Stimulated activated CD8-positive, alpha-beta memory T cell treated with anti-CD3 and anti-CD28 coated beads, Interleukin-15, amount 100 ng/mL, for 24 hours (primary cell): ENCODE data around the gene TMEM88.
"Not testable (repeated sequence)": the region's sequence is repeated elsewhere in the genome, so short reads cannot be mapped to it uniquely, and the experiment has no call there.

Experiments
- DNase-seq: peaks from one replicate; pipeline ENCODE4 v3.0.0-alpha.2; 2020; ENCODE audit warnings: low read depth

TMEM88 gene, protein sequence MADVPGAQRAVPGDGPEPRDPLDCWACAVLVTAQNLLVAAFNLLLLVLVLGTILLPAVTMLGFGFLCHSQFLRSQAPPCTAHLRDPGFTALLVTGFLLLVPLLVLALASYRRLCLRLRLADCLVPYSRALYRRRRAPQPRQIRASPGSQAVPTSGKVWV

DNA sequence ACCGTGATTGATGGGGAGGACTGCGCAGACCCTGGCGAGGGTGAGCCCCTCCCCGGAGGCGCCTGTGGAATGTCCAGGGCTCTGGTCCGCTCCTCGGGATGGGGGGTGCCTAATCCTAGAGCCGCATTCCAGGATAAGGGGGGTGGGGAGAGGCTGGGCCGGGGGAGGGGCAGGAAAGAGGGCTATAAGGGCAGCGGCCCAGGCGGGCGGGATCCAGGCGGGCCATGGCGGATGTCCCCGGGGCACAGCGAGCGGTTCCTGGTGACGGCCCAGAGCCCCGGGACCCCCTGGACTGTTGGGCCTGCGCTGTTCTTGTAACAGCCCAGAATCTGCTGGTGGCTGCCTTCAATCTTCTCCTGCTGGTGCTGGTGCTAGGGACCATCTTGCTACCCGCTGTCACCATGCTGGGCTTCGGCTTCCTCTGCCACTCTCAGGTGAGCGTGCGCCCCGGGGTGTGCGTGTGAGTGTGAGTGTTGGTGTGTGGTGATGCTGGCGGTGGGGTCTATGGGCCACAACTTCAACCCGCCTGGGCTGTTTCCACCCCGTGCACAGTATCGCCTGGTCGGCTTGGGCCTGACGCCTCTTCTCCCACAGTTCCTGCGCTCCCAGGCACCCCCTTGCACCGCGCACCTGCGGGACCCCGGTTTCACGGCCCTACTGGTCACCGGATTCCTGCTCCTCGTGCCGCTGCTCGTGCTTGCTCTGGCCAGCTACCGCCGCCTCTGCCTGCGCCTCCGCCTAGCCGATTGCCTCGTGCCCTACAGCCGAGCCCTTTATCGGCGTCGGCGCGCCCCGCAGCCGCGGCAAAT lies at the start of gene TMEM88:
Gene TMEM88, plus strand, starts transcription at position 216 of the 809 bp plus-strand sequence. Its CDS starts 9 bp downstream, at position 225.
- no peak for DNase-seq

DNA sequence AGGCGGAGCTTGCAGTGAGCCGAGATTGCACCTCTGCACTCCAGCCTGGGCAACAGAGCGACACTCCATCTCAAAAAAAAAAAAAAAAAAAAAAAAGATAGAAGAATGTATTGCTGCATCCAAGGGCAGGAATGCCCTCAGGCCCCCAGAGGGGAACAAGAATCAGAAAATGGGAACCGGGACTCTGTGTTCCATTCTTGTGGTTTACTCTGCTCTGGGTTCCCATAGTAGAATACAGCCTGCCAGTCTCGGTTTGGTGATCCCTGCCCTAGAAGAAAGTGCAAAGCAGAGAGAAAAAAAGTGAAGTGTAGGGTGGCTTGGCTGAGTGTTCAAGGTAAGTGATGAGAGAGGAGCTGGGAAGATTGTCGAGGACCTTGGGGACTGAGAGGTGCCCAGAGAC lies 48.3 kb upstream of the TMEM88 start:
- no peak for DNase-seq

DNA sequence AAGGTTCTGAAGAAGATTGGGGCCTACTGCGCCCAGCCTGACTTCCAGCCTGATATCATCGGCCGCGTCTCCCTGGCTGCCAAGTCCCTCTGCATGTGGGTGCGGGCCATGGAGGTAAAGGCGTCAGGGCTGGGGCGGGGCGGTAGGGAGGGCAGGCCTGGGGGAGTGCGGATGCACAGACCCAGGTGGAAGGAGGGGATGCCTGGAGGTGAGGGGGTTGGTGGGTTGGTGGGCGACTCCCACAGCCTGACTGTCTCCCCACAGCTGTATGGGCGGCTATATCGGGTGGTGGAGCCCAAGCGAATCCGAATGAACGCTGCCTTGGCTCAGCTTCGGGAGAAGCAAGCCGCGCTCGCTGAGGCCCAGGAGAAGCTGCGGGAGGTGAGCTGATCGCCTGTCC lies 47.7 kb upstream of the TMEM88 start:
- DNase-seq: no peak

DNA sequence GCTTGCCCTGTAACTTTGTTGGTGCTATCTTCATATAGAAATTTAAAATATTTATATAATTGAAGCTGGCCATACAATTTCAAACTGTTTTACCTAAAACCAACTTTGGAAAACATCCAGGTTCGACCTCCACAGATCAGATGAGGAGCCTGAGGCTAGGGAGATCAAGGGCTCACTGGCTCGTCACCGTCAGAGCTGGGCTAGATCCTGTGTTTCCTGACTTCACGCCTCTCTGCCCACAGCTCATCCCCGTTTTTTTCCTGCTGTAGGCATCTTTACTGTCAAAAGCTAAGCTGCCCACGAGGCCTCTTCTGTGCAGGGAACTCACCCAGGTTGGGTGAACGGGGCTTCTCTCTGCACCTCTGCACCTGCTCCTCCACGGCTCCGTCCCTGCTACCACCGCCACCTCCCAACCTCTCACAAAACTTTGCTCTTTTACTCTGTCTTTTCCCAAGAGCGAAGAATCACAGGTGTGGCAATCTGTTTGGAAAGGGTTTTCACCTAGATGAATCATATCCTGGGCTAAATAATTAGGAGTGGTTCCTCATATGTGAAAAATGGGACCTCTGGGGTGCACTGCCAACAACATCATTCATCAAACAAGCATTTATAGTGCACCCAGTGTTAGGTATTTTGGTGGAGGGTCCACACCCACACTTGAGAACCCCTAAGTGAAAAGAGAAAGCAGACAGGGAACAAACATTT lies 45.6 kb upstream of the TMEM88 start:
- DNase-seq: no peak

DNA sequence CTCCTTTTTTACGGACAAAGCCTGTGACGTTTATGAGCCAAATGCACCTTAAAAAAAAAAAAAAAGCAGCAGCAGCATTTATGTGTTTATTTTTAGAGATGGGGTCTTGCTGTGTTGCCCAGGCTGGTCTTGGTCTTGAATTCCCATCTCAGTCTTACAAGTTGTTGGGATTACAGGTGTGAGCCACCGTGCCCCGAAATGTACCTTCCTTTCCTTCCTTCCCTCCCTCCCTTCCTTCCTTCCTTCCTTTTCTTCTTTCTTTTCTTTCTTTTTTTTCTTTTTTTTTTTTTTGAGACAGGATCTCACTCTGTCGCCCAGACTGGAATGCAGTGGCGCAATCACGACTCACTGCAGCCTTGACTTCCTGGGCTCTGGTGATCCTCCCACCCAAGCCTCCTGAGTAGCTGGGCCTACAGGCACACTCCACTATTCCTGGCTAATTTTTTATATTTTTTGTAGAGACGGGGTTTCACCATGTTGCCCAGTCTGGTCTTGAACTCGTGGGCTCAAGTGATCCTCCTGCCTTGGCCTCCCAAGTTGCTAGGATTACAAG lies 45.0 kb upstream of the TMEM88 start:
- not testable (repeated sequence) for DNase-seq

DNA sequence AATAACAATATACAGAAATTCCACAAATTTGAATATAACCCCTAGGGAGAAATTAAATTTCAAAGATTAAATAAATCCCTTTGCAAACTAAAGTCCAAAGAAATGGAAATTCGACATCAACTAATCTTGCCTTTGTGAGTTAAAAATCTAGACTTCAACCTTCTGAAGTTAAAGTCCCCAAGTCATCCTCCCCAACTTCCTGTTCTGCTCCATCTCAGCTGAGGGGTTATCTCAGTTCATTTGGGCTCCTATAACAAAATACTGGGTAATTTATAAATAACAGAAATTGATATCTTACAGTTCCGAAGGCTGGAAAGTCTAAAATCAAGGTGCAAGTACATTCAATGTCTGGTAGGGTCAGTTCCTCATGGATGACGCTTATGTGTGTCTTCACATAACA lies 43.6 kb upstream of the TMEM88 start:
- no peak for DNase-seq

DNA sequence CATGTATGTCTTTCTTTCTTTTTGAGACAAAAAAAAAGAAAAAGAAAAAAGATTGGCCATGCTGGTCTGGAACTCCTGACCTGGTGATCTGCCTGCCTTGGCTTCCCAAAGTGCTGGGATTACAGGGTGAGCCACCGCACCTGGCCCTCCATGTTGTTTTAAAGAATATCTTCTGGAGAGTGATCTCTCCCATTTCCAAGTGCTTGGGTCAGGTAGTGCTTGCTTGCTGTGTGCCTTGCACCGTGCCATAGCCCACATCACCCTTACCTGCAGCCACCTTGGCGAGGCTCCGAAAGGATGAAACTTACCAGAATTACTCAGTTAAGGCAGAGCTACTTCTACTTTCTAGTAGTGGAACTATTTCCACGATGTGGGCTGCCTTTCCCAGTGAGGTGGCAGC lies 39.9 kb upstream of the TMEM88 start:
- DNase-seq: no peak

DNA sequence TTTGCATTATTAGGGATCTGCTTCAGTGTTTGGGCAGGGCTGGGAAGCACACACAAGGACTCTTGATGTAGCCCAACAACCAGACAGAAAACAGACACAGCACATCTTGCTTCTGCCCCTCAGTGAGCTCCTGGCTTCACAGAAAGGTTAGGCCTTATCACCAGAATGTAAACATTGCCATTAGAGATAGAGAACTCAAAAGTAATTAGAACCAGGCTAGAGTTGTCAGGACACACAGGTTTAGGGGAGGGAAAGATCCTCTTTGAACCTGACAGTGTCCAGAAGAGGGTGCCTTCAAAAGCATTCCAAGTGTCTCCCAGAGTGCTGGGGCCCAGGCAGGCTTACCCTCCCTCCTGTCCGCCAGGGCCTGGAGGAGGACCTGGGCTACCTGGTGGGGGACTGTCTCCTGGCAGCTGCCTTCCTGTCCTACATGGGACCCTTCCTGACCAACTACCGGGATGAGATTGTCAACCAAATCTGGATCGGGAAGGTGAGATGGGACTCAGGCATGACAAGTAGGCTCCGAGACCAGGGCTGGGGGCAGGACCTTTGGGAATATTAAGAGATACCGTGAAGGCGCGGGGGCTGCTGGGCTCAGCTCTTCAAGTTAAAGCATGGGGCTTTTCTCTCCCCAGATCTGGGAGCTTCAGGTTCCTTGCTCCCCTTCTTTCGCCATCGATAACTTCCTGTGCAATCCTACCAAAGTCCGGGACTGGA lies 37.8 kb upstream of the TMEM88 start:
- no peak for DNase-seq

DNA sequence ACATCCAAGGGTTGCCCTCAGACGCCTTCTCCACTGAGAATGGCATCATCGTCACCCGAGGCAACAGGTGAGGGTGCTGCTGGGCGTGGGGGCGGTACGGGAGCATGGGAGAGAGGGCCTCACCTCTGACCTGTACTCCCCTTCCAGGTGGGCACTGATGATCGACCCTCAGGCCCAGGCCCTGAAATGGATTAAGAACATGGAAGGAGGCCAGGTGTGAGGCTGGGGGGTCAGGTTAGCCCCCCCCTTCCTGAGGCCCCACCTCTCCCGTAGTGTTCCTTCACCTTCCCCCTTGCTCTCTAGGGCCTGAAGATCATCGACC lies 37.3 kb upstream of the TMEM88 start:
- no peak for DNase-seq

DNA sequence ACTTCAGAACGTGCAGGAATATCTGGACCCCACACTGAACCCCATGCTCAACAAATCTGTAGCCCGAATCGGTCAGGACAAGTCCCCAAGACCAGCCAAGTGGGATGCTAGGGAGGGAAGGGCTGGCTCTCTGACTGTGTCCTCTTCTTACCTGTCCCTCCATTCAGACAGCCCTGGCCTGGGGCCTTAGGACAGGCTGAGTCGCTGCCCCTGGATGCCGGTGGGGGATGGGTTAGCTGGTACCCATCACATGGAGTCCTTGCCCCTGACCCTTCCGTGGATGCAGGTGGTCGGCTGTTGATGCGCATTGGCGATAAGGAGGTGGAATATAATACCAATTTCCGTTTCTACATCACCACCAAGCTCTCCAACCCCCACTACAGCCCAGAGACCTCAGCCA lies 36.8 kb upstream of the TMEM88 start:
- no peak for DNase-seq

DNA sequence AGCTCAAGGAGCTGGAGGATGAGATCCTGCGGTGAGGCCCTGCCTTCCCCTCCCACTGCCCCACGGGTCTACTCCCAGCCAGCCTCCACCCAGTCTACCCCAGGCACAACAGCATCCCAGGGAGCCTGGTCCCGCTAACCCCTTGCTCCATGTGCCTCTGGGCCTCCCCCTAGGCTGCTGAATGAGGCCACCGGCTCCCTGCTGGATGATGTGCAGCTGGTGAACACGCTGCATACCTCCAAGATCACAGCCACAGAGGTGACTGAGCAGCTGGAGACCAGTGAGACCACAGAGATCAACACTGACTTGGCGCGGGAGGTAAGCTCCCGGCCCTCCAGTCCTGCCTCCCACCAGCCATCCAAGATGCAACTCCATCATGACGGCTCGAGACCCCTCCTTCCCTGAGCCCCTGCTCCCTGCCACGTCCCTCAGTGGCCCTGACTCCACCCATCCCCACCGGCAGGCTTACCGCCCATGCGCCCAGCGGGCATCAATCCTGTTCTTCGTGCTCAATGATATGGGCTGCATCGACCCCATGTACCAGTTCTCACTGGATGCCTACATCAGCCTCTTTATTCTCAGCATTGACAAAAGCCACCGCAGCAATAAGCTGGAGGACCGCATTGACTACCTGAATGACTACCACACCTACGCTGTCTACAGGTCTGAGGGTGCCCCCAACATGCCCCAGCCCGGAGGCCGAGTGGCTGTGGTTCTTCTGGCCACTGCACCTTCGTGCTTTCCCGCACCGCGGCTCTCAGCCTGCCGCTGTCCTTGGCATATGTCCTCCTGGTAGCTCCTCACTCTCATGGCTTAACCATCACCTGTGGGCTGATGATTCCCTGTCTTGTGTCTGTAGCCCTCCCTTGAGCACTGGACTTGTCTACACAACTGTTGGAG lies 35.9 kb upstream of the TMEM88 start:
- no peak for DNase-seq

DNA sequence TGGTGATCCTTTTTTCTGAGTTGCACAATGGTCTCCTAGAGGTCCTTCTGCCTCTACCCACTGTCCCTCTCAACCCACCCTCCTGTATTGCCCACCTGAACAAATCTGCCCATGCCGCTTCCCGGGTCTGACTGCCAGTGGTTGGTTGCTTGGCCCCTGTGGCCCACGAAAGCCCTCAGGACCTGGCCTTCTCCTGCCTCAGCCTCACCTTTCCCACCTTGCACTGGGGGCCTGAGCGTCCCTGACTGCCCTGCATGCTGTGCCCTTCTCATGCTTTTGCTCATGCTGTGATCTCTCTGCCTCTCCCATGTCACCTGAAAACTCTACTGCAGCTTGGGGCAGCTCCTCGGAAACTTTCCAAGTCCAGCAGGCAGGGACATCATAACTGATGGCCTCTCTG lies 34.6 kb upstream of the TMEM88 start:
- DNase-seq: no peak

DNA sequence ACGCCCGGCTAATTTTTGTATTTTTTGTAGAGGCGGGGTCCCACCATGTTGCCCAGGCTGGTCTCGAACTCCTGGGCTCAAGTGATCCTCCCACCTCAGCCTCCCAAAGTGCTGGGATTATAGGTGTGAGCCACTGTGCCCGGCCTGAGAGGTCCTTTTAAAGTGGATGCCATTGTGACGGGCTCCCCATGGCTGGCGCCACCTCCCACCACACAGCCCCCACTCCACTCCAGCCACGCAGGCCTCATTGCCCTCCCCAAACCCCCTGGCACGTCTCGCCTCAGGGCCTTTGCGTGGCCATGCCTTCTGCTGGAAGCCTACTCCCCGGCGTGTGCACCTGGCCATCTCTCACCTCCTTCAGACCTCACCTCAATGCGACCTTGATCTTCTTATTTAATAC lies 32.7 kb upstream of the TMEM88 start:
- DNase-seq: no peak

DNA sequence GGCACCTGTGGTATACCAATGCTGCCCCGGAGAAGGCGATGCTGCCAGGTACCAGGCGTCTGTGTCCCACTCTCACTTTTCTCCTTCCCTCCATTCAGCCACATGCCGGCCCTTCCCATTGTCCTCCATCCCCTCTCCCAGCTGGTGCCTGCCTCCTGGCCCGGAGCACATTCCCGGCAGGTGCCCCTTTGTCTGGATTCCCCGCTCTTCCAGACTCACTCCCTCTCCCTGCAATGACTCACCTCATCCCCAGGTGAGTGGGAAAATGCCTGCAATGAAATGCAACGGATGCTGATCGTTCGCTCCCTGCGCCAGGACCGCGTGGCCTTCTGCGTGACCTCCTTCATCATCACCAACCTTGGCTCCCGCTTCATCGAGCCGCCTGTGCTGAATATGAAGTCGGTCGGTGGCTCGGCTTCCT lies 31.3 kb upstream of the TMEM88 start:
- DNase-seq: no peak

DNA sequence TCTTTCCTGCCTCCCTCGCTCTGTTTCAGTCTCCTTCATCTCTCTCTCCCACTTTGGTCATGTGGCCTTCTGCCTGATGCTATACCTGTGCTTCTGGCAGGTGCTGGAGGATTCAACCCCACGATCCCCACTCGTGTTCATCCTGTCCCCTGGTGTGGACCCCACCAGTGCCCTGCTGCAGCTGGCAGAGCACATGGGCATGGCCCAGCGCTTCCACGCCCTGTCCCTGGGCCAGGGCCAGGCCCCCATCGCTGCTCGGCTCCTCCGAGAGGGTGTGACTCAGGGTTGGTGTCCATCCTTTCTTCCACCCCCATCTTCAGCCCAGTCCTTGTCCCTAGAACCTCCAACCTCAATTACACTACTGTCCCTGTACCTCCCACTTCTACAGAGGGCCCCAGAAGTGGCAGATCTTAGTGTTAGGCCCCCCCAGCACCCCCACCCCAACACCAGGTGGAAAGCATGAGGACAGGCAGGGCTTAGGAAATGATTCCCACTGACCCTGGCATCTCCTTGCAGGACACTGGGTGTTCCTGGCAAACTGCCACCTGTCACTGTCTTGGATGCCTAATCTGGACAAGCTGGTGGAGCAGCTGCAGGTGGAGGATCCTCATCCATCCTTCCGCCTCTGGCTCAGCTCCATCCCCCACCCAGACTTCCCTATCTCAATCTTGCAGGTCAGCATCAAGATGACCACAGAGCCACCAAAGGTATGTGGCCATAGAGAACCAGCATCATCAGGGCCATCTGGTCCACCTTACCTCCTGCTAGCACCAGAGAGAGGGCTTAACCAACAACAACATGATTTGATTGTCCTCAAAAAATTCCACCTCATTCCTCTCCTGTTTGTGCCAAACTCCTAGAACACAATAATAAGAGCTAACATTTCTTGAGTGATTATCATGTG lies 30.6 kb upstream of the TMEM88 start:
- no peak for DNase-seq

DNA sequence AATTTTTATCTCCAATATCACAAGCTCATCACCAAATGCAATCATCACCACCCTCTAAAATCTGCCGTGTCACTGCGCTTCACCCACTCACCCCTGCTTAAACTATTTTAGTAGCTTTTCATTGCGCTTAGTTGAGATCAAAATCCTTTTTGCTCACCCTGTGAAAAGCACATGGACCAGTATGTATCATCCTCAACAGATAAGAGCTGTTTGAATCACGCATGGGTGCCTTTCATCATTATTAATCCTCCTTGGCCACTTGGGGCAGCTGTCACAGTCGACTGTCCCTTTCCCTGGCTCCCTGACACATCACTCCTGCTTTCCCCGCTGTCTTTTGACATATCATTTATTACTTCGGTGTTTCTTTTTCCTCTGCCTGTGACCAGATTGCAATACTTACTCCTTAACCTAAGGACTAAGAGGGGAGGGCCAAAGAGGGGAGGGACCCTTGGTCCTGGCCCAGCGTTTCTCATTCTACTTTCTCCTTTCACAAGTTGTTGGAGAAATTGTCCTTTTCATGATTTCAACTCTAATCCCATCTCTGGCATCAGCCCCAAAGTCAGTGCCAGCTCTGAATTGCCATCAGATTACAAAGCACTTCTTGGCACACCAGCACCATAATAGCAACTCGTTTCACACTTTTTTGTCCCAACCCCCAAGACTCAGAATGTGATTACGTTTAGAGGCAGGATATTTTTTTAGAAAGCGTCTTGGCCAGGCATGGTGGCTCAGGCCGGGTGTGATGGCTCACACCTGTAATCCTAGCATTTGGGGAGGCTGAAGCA lies 29.5 kb upstream of the TMEM88 start:
- DNase-seq: no peak

DNA sequence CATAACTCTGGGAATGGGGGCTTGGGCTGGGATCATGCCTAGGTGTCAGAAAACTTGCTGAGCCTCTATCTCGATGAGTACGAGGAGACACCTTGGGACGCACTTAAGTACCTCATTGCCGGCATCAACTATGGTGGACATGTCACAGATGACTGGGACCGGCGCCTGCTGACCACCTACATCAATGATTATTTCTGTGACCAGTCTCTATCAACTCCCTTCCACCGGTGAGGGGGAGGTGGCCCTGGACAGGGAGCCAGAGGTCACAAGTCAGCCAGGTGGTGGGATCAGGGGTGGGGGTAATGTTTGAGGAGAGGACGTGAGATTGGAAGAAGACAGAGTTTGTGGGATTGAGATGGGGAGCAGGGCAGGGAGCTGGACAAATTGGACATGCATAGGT lies 24.2 kb upstream of the TMEM88 start:
- no peak for DNase-seq

DNA sequence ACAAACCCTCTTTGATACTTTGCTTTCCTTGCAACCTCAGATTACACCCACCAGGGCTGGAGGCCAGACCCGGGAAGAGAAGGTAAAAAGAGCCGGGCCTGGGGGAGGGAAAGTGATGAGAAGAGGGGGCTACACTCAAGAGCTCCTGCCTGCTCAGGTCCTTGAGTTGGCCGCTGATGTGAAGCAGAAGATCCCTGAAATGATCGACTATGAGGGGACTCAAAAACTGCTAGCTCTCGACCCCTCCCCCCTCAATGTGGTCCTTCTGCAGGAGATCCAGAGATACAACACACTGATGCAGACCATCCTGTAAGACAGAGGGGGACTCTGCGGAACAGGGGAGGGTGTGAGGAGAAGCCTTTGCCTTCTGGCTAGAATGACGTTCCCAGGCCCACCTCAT lies 23.6 kb upstream of the TMEM88 start:
- DNase-seq: no peak

DNA sequence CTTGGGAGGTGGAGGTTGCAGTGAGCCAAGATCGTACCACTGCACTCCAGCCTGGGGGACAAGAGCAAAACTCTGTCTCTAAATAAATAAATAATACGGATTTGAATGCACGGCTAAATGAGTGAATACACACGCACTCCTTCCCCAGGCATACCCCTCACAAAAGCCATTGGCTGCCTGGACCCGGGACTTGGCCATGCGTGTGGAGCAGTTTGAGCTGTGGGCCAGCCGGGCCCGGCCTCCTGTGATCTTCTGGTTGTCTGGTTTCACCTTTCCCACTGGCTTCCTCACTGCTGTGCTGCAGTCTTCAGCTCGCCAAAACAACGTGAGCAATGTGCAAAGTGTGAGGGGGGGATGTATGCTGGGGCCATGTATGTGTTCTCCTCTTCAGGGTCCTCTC lies 22.4 kb upstream of the TMEM88 start:
- DNase-seq: no peak
